VCaP (cell line): Measurements from ENCODE around the gene KIF6.

Experiments
- H3K27ac ChIP-seq: fragments of 450-650 bp; 2 replicates; pipeline ENCODE4 v1.5.1; 2017
- CTCF ChIP-seq: fragments of 450-650 bp; conservative IDR thresholded peaks from 2 replicates; pipeline ENCODE4 v1.5.1; 2017; ENCODE audit warnings: mild to moderate bottlenecking, moderate library complexity

Gene KIF6

GRCh38 chr6:39724787-39725631 is at the start of gene KIF6:
Gene KIF6 (minus strand): TSS chr6:39725408. CDS start chr6:39725310, 98 bp downstream.
- TF ChIP-seq CTCF = no peak
- peak within 1 kb of the TSS; percentile 48; the same call in 1 of the 2 replicates for H3K27ac ChIP-seq

- no peak overlapping the region for H3K27ac ChIP-seq
- no peak for TF ChIP-seq CTCF
Measured at GRCh38 chr6:39773782-39774181, 48.6 kb upstream of the KIF6 start.

- no peak overlapping the region for H3K27ac ChIP-seq
- no peak for TF ChIP-seq CTCF
Measured at GRCh38 chr6:39772559-39773273, 47.5 kb upstream of the KIF6 start.

GRCh38 chr6:39770446-39770845 is 45.2 kb upstream of the KIF6 start:
- no peak overlapping the region for H3K27ac ChIP-seq
- no peak for TF ChIP-seq CTCF

- H3K27ac ChIP-seq = no peak overlapping the region
- no peak for TF ChIP-seq CTCF
Measured at GRCh38 chr6:39769012-39769411, 43.8 kb upstream of the KIF6 start.

GRCh38 chr6:39765508-39766065 is 40.4 kb upstream of the KIF6 start:
- TF ChIP-seq CTCF = no peak
- no peak overlapping the region for H3K27ac ChIP-seq
